ENCODE measurements around the gene PSME3. TPM values are rescaled to one million over a fixed set of nuclear protein-coding genes. Genes with fewer than 3 reads are reported as not detected.

Gene PSME3
- polyA plus RNA-seq, 1 donor from 2014 or later, result 56.6 TPM

GRCh38 chr17:42796066-42796758 is 37.0 kb upstream of the PSME3 start:
- Histone ChIP-seq H3K36me3 (ENCODE audit: insufficient read depth, low read length) (no peaks in the 10 kb centered on the region), H3K9ac (ENCODE audit: low read length) (no peak overlapping the region), H3F3A (ENCODE audit: insufficient read depth, low read length, poor library complexity, severe bottlenecking) (no peaks in the 10 kb centered on the region), H3K79me2 (replicated peaks; ENCODE audit: insufficient read depth, low read length) (peaks cover 14% of the 10 kb centered on the region), H4K20me1 (ENCODE audit: insufficient read depth) (no peaks in the 10 kb centered on the region), H3K27me3 (ENCODE audit: insufficient read depth, low read depth, low read length) (no peaks in the 10 kb centered on the region), H3K9me3 (ENCODE audit: low read length) (no peaks in the 10 kb centered on the region), H3K4me3 (ENCODE audit: low read length) (no peak overlapping the region), H2AFZ (ENCODE audit: low read depth, low read length) (no peak overlapping the region), H3K4me2 (ENCODE audit: low read length) (no peak overlapping the region), H3K9me2 (ENCODE audit: insufficient read depth, low read length) (no peaks in the 10 kb centered on the region), H3K27ac (ENCODE audit: low read length) (no peak overlapping the region)
- TF ChIP-seq TAF1 (IDR thresholded peaks at IDR 0.05; ENCODE audit: low read depth) (no peak), REST (IDR thresholded peaks at IDR 0.05; ENCODE audit: borderline replicate concordance) (no peak), RAD21 (conservative IDR thresholded peaks at IDR 0.05) (no peak), SMC3 (conservative IDR thresholded peaks at IDR 0.05; ENCODE audit: poor library complexity) (no peak), MXI1 (conservative IDR thresholded peaks at IDR 0.05; ENCODE audit: poor library complexity, severe bottlenecking) (no peak), POLR2AphosphoS5 (IDR thresholded peaks at IDR 0.05) (no peak), EP300 (conservative IDR thresholded peaks at IDR 0.05; ENCODE audit: poor library complexity, severe bottlenecking) (no peak), EZH2 (IDR thresholded peaks at IDR 0.05; ENCODE audit: borderline replicate concordance, insufficient read depth, low read length, poor library complexity, severe bottlenecking) (no peak), CTCF (IDR thresholded peaks at IDR 0.05; ENCODE audit: poor library complexity, severe bottlenecking) (no peak)

GRCh38 chr17:42797067-42798007 is 35.9 kb upstream of the PSME3 start:
- Histone ChIP-seq H3F3A (ENCODE audit: insufficient read depth, low read length, poor library complexity, severe bottlenecking) (no peaks in the 10 kb centered on the region), H2AFZ (ENCODE audit: low read depth, low read length) (no peak overlapping the region), H3K27ac (ENCODE audit: low read length) (no peak overlapping the region), H3K4me3 (ENCODE audit: low read length) (peak overlapping the region; percentile 74), H3K9me3 (ENCODE audit: low read length) (no peaks in the 10 kb centered on the region), H4K20me1 (ENCODE audit: insufficient read depth) (no peaks in the 10 kb centered on the region), H3K36me3 (ENCODE audit: insufficient read depth, low read length) (no peaks in the 10 kb centered on the region), H3K27me3 (ENCODE audit: insufficient read depth, low read depth, low read length) (peaks cover 3% of the 10 kb centered on the region), H3K79me2 (replicated peaks; ENCODE audit: insufficient read depth, low read length) (peaks cover 14% of the 10 kb centered on the region), H3K4me2 (ENCODE audit: low read length) (peak overlapping the region; percentile 83), H3K9me2 (ENCODE audit: insufficient read depth, low read length) (no peaks in the 10 kb centered on the region), H3K9ac (ENCODE audit: low read length) (peak overlapping the region; percentile 77)
- TF ChIP-seq REST (IDR thresholded peaks at IDR 0.05; ENCODE audit: borderline replicate concordance) (no peak), TAF1 (IDR thresholded peaks at IDR 0.05; ENCODE audit: low read depth) (no peak), MXI1 (conservative IDR thresholded peaks at IDR 0.05; ENCODE audit: poor library complexity, severe bottlenecking) (no peak), RAD21 (conservative IDR thresholded peaks at IDR 0.05) (no peak), POLR2AphosphoS5 (IDR thresholded peaks at IDR 0.05) (no peak), CTCF (IDR thresholded peaks at IDR 0.05; ENCODE audit: poor library complexity, severe bottlenecking) (no peak), EZH2 (IDR thresholded peaks at IDR 0.05; ENCODE audit: borderline replicate concordance, insufficient read depth, low read length, poor library complexity, severe bottlenecking) (no peak)

Measured in neural cell (in vitro differentiated cells).